Limb (tissue), 2 donors: ENCODE measurements around the gene KCTD17.
"Not testable (repeated sequence)": the region's sequence is repeated elsewhere in the genome, so short reads cannot be mapped to it uniquely, and the experiment has no call there.

Experiments
- DNase-seq, 2 donors: peaks; one replicate each; pipeline ENCODE4 v3.0.0-alpha.2; 2016; ENCODE audit errors: extremely low spot score in 2 of 2

Gene KCTD17

GRCh38 chr22:37060801-37061610, 9.5 kb downstream of the KCTD17 start:
- no peak for DNase-seq

- DNase-seq: no peak
These were observed 10.3 kb downstream of the KCTD17 start for GRCh38 chr22:37061611-37062375.

- no peak for DNase-seq
These were observed 10.8 kb downstream of the KCTD17 start for GRCh38 chr22:37062376-37062675.

- DNase-seq: no peak
These were observed 11.3 kb downstream of the KCTD17 start for GRCh38 chr22:37062702-37063381.

GRCh38 chr22:37063431-37064420, 12.2 kb downstream of the KCTD17 start:
- no peak for DNase-seq

GRCh38 chr22:37064553-37064952, 13.0 kb downstream of the KCTD17 start:
- no peak for DNase-seq

- no peak for DNase-seq
These were observed 13.6 kb downstream of the KCTD17 start for GRCh38 chr22:37065180-37065579.

- DNase-seq: no peak
These were observed 14.4 kb downstream of the KCTD17 start for GRCh38 chr22:37065961-37066360.

GRCh38 chr22:37067428-37067827, 15.9 kb downstream of the KCTD17 start:
- no peak for DNase-seq

- no peak for DNase-seq
These were observed 17.3 kb downstream of the KCTD17 start for GRCh38 chr22:37068859-37069258.

GRCh38 chr22:37069319-37069718, 17.8 kb downstream of the KCTD17 start:
- no peak for DNase-seq

- no peak for DNase-seq
These were observed 18.2 kb downstream of the KCTD17 start for GRCh38 chr22:37069719-37070118.

- no peak for DNase-seq
These were observed 18.8 kb downstream of the KCTD17 start for GRCh38 chr22:37070334-37070733.

GRCh38 chr22:37070744-37071143, 19.2 kb downstream of the KCTD17 start:
- no peak for DNase-seq

- DNase-seq: not testable (repeated sequence)
These were observed 20.5 kb downstream of the KCTD17 start for GRCh38 chr22:37071850-37072592.

GRCh38 chr22:37072673-37073072, 21.1 kb downstream of the KCTD17 start:
- no peak for DNase-seq

GRCh38 chr22:37074537-37074936, 23.0 kb downstream of the KCTD17 start:
- DNase-seq: no peak

- no peak for DNase-seq
These were observed 23.5 kb downstream of the KCTD17 start for GRCh38 chr22:37075046-37075445.

GRCh38 chr22:37075822-37076433, 24.4 kb downstream of the KCTD17 start:
- DNase-seq: no peak
